Activated CD4-positive, alpha-beta T cell treated with anti-CD3 and anti-CD28 coated beads, Interleukin-2, amount 10 ng/mL, durations not matched to agents 7 days and 5 days (primary cell): ENCODE results near the gene ANO3. TPM values are rescaled to one million over a fixed set of nuclear protein-coding genes. Genes with fewer than 3 reads are reported as not detected.

Experiments used
- CTCF ChIA-PET: fragments of 350-600 bp; sonication (Branson Sonifier 250); formaldehyde crosslinking; loops from one replicate; lab custom pipeline; 2021; ENCODE audit warnings: antibody characterized with exemption; lab: Charles Lee
- POLR2A ChIA-PET: fragments of 350-600 bp; sonication (Branson Sonifier 250); formaldehyde crosslinking; loops from one replicate; lab custom pipeline; 2021; ENCODE audit warnings: antibody characterized with exemption; lab: Charles Lee
- DNase-seq: peaks from one replicate; pipeline ENCODE4 v3.0.0-alpha.2; 2020
- H3K27ac Mint-ChIP-seq: one replicate; pipeline ENCODE4 v1.8.0; 2021; ENCODE audit warnings: mild to moderate bottlenecking, moderate library complexity, mixed read lengths
- H3K27me3 Mint-ChIP-seq: one replicate; pipeline ENCODE4 v1.8.0; 2021; ENCODE audit warnings: mixed read lengths
- H3K36me3 Mint-ChIP-seq: one replicate; pipeline ENCODE4 v1.8.0; 2021; ENCODE audit warnings: low read depth, mixed read lengths
- H3K4me1 Mint-ChIP-seq: one replicate; pipeline ENCODE4 v1.8.0; 2021; ENCODE audit warnings: mixed read lengths
- H3K4me3 Mint-ChIP-seq: one replicate; pipeline ENCODE4 v1.8.0; 2021; ENCODE audit warnings: mild to moderate bottlenecking, moderate library complexity, mixed read lengths
- H3K9me3 Mint-ChIP-seq: one replicate; pipeline ENCODE4 v1.8.0; 2021; ENCODE audit warnings: mixed read lengths
- total RNA-seq, 2 experiments: library from RNA; stranded (reverse); gene quantifications; one replicate each; pipeline ENCODE4 v1.2.3, GENCODE V29; 2021

Gene ANO3
- total RNA-seq, 2 experiments from 2014 or later = not detected

DNA sequence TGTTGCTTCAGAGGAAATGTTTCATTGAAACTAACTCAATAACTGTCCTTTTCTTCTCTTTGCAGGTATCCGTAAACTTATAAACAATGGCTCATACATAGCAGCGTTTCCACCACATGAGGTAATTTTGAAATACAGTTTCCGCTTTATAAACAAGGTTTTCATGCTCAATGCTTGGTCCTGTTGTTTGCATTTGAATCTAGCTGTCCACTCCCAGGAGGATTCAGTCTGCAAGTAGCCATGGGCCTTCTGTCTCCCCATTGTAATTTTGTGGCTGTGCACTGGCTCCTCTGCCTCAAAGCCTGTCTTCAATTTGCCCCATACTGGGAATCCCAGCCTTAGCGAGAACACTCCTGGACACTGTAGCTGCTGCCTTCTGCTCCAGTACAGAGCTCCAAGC, 205.4 kb downstream of the ANO3 start:
- H3K27me3 Mint-ChIP-seq = no peaks in the 10 kb centered on the region
- ChIA-PET CTCF (no interaction called here), POLR2A (no interaction called here)
- no peak for DNase-seq
- no peaks in the 10 kb centered on the region for H3K36me3 Mint-ChIP-seq
- no peak overlapping the region for H3K27ac Mint-ChIP-seq
- H3K9me3 Mint-ChIP-seq = peaks cover 3% of the 10 kb centered on the region
- no peaks in the 10 kb centered on the region for H3K4me1 Mint-ChIP-seq
- H3K4me3 Mint-ChIP-seq = no peak overlapping the region

DNA sequence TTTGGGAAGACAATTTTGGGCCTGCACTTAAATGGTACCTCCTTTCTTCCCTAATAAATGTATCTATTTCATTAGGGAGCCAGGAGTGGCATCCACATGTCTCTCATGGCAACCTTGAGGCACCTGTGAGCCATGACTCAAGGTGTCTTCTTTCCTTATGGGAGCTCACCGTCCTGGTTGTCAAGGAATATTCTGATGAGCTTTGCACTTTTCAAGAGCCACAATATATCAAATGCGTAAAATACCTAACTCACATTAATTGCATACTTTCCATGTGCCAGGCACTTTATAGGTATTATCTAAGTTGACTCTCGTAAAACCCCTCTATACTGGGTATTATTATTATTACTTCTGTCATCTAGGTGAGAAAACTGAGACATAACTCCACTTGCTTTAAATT, 207.6 kb downstream of the ANO3 start:
- no peak for DNase-seq
- Mint-ChIP-seq H3K4me1 (no peaks in the 10 kb centered on the region), H3K27me3 (no peaks in the 10 kb centered on the region), H3K27ac (no peak overlapping the region), H3K4me3 (no peak overlapping the region), H3K36me3 (no peaks in the 10 kb centered on the region), H3K9me3 (peaks cover 3% of the 10 kb centered on the region)
- ChIA-PET CTCF (no interaction called here), POLR2A (no interaction called here)

DNA sequence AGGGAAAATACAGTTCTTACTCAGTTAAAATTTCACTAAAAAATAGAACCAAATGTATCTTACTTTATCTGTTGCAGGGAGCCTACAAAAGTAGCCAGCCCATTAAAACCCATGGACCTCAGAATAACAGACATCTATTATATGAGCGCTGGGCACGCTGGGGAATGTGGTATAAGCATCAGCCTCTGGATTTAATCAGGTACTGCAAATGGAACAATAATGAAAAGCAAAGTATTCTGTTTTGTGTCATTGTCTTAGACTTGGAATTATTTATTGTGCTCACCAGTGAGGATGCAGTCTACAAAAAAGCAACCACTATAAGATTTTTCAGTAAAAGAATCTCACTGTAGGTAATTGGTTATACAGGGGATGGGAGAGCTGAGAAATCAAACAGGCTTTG, 209.9 kb downstream of the ANO3 start:
- ChIA-PET POLR2A (no interaction called here), CTCF (no interaction called here)
- no peak for DNase-seq

DNA sequence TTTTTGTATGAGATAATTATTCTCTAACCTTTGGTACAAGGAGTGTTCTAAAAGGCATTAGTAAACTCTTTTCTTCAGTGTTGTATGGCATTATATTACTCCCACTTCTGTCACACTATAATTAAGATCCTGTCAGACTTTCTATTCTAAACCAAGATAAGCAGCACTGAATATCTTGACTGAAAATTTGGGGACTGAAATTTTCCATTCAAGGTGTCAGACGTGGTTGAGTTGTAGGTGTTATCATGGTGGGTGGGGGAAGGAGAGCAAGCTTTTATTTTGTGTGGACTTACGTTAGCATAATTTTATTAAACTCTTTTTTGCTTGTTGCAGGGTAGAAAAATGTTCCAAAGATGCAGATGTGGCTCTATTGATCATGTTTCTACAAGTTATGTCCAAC, 217.2 kb downstream of the ANO3 start:
- ChIA-PET CTCF (no interaction called here), POLR2A (no interaction called here)
- Mint-ChIP-seq H3K9me3 (no peaks in the 10 kb centered on the region), H3K27me3 (no peaks in the 10 kb centered on the region), H3K36me3 (no peaks in the 10 kb centered on the region), H3K27ac (no peak overlapping the region), H3K4me3 (no peak overlapping the region), H3K4me1 (no peaks in the 10 kb centered on the region)
- DNase-seq = no peak

More for the DNA sequence above, 209.9 kb downstream of the ANO3 start:
- no peak overlapping the region for H3K4me3 Mint-ChIP-seq
- H3K4me1 Mint-ChIP-seq = no peaks in the 10 kb centered on the region
- H3K9me3 Mint-ChIP-seq = peaks cover 3% of the 10 kb centered on the region
- no peak overlapping the region for H3K27ac Mint-ChIP-seq
- no peaks in the 10 kb centered on the region for H3K27me3 Mint-ChIP-seq
- H3K36me3 Mint-ChIP-seq = no peaks in the 10 kb centered on the region

DNA sequence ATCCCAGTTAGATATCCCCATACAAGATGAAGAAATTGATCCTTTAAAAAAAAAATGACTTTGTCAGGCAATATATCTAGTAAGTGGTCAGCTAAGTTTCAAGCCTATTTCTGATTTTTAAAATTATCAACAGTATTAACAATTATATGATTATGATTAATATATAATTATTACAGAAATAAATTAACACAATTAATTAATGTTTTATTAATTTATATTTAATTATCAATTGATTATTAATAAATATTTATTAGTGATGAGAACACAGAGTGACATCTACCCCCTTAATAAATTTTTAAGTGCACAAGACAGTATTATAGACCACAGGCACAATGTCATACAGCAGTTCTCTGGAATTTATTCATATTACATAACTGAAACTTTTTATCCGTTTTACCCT, 218.1 kb downstream of the ANO3 start:
- H3K36me3 Mint-ChIP-seq = no peaks in the 10 kb centered on the region
- no peaks in the 10 kb centered on the region for H3K27me3 Mint-ChIP-seq
- no peaks in the 10 kb centered on the region for H3K4me1 Mint-ChIP-seq
- no peak for DNase-seq
- POLR2A ChIA-PET = no interaction called here
- CTCF ChIA-PET = no interaction called here
- H3K4me3 Mint-ChIP-seq = no peak overlapping the region
- no peaks in the 10 kb centered on the region for H3K9me3 Mint-ChIP-seq
- no peak overlapping the region for H3K27ac Mint-ChIP-seq

DNA sequence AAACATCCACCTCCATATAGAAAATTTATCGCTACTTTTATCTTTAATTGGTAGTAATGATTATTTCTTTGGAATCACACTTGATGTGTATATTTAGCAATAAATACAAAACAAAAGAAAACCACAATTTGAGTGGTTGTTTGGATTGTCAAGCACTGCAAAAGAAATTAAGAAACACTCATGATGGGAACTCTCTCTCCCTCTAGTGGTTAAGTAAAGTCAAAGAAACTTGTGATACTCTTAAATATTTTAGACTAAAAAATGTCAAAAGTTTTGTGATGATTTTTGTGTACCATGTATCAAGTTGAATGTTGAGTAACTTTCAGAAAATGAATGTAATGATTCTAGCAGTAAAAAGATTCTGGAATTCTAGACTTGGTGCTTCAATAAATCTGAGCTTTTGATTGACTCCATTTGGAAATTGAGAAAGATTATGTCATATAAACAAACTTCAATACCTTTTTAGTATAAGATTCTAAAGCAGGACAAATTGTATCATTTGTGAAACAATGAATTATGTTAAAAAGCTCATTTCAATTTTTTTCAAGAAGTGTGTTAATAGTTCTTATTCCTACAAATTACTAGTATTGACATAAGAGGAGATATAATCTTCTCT, 219.4 kb downstream of the ANO3 start:
- no peak overlapping the region for H3K4me3 Mint-ChIP-seq
- DNase-seq = no peak
- H3K9me3 Mint-ChIP-seq = no peaks in the 10 kb centered on the region
- H3K27ac Mint-ChIP-seq = no peak overlapping the region
- POLR2A ChIA-PET = no interaction called here
- H3K36me3 Mint-ChIP-seq = no peaks in the 10 kb centered on the region
- no peaks in the 10 kb centered on the region for H3K4me1 Mint-ChIP-seq
- CTCF ChIA-PET = no interaction called here
- H3K27me3 Mint-ChIP-seq = no peaks in the 10 kb centered on the region

DNA sequence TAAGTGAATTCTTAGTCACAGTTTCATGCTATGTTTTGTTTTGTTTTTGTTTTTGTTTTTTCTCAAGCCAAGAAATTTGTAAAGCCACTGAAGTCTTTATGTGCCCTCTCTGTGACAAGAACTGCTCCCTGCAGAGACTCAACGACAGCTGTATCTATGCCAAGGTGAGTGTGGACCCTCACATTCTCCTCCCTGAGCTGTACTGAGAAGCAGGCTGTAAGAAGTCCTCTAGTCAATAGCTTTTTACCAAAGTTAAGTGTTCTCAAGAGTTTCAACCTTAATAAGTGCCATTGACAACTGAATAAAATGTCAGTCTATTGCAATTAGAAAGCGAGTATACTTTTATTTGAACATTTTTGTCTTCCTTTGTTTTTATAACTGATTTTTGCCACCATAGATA, 221.3 kb downstream of the ANO3 start:
- ChIA-PET POLR2A (no interaction called here), CTCF (no interaction called here)
- H3K4me3 Mint-ChIP-seq = no peak overlapping the region
- H3K27me3 Mint-ChIP-seq = no peaks in the 10 kb centered on the region
- no peak overlapping the region for H3K27ac Mint-ChIP-seq
- H3K4me1 Mint-ChIP-seq = no peaks in the 10 kb centered on the region
- DNase-seq = no peak
- no peaks in the 10 kb centered on the region for H3K9me3 Mint-ChIP-seq
- no peaks in the 10 kb centered on the region for H3K36me3 Mint-ChIP-seq

DNA sequence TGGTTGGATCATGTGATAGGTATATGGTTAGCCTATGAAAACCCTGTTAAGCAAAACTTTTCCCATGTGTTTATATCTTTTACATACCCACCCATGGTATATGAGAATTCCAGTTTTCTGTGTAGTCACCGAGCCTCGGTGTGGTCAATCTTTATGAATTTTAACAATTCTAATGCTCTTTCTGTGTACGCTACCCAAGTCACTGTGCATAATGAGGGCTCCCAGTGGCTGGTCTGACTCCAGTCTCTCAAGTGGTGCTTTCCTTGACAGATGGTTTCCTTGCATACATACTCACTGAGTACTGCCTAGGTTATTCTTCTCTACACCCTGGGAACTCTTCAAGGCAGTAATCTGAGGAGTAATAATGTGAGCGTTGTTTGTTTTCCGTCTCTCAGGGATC, 222.5 kb downstream of the ANO3 start:
- ChIA-PET CTCF (no interaction called here), POLR2A (no interaction called here)
- Mint-ChIP-seq H3K27me3 (no peaks in the 10 kb centered on the region), H3K9me3 (no peaks in the 10 kb centered on the region), H3K4me1 (no peaks in the 10 kb centered on the region), H3K27ac (no peak overlapping the region), H3K4me3 (no peak overlapping the region), H3K36me3 (no peaks in the 10 kb centered on the region)
- no peak for DNase-seq

DNA sequence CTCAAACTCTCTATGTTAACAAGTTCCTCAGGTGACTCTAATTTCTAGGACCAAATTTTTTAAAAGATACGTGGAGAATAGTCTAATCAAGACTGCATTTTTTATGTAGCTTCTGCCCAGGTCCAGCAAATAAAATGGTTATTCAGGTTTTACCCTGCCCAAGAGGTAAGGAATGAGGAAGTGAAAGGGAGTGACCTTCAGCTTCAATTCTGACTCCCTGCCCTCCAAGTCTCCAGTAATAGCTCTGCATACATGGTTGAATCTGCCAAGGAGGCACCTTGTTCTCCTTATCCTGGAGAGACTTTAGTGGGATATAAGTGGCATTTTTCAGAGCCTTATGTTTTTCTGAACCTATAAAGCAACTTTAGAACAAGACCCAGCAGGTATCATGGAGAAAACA, 224.7 kb downstream of the ANO3 start:
- Mint-ChIP-seq H3K27me3 (no peaks in the 10 kb centered on the region), H3K4me1 (no peaks in the 10 kb centered on the region), H3K27ac (no peak overlapping the region), H3K9me3 (no peaks in the 10 kb centered on the region), H3K4me3 (no peak overlapping the region), H3K36me3 (no peaks in the 10 kb centered on the region)
- CTCF ChIA-PET = interaction anchor here (0.7 kb wide), 1 partner anchor 35 kb away, joined by 3 read pairs; no protein-coding TSS in a partner anchor
- DNase-seq = no peak
- POLR2A ChIA-PET = no interaction called here

DNA sequence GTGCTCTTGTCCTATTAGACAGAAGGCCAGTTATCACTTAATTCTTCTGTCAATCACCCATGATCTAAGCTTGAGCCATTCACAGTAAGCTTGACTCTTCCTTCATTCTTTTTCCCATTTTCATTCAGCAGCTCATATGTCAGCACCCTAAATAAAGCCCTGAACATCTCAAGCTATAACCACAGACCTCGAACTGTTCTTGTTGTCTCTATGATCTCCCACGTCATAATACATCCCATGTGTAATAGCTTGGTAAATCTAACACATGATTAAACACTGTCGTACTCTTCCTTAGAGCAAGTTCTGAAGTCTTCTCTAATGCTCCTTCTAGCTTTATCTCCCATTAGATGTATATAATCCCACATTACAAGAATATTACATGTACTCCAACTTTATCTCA, 225.7 kb downstream of the ANO3 start:
- no peak for DNase-seq
- Mint-ChIP-seq H3K9me3 (no peaks in the 10 kb centered on the region), H3K4me3 (no peak overlapping the region), H3K27ac (no peak overlapping the region), H3K36me3 (no peaks in the 10 kb centered on the region), H3K27me3 (no peaks in the 10 kb centered on the region), H3K4me1 (no peaks in the 10 kb centered on the region)
- ChIA-PET CTCF (no interaction called here), POLR2A (no interaction called here)

DNA sequence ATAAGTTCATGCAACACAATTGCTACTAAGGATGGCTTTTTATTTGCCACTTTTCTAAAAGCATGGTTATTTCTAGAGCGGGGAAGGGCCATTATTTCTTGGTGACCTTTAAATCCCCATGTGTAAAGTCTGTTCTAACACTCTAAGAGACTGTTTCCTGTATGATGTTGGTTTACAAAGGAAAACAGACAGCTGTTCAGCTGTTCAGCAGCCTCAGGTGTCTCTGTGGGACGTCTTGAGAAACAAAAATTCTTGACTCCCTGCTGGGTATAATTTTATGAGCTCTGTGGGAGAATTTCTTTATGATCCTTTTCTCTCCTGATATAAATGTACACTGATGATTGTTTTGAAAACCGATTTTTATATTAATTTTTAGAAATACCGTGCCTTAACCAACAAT, 226.3 kb downstream of the ANO3 start:
- Mint-ChIP-seq H3K4me3 (no peak overlapping the region), H3K9me3 (no peaks in the 10 kb centered on the region), H3K27ac (no peak overlapping the region), H3K36me3 (no peaks in the 10 kb centered on the region), H3K4me1 (no peaks in the 10 kb centered on the region), H3K27me3 (no peaks in the 10 kb centered on the region)
- DNase-seq = no peak
- ChIA-PET CTCF (no interaction called here), POLR2A (no interaction called here)

DNA sequence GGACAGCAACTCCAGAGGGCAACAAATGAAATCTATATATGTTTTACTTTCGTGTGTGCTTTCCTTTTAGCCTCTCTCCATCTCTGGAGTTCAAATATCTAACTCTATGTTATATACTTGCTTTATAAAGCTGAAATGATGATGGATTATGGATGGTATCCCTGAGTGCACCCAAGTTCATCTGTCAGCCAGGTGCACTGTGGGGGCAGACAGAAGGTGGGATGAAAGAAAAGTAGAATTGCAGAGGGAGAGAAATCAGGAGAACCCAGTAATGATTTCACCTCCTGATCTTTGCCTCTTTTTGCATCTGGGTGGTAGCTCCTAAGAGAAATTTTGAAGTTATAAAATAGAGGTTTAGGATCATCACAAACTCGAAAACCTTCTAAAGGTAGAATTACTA, 237.7 kb downstream of the ANO3 start:
- Mint-ChIP-seq H3K36me3 (no peaks in the 10 kb centered on the region), H3K9me3 (no peaks in the 10 kb centered on the region), H3K27ac (no peak overlapping the region), H3K4me1 (no peaks in the 10 kb centered on the region), H3K4me3 (no peak overlapping the region), H3K27me3 (no peaks in the 10 kb centered on the region)
- CTCF ChIA-PET = no interaction called here
- no peak for DNase-seq
- POLR2A ChIA-PET = no interaction called here

DNA sequence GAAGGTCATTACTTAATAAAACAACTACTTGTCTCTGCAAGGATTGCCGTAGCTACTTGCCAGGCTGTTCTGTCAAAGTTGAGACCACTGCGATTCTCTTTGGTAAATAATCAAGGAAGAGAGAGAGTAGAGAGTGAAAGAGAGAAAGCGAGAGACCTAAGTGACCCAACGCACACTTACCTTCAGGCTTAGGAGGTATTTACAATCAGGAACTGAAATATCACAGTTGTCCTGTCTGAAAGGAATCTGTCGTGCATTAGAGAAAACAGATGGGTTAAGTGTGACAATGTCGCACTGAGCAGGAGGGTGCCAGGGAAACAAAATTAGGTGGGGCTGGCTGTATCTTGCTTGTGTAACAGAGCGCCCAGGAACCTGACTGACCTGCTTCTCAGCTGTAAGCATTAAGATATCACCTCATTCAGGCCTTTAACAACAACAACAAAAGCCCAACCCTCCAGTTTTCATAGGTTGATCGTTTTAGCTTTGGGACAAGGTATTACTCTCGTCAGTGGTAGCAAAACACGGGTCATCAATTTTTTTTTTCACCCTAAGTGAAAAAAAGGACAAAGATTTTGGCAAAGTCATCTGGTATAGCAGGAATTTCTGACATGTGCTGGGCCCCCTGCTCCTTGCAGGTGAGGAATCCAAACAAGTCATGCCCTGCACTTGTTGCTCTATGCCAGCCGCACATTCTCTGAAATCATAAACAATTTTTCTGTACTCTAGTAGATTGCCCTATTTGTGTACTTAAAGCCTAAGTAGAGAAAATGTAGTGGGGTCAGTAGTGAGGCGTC, 240.1 kb downstream of the ANO3 start, which contains the start of gene MUC15:
Gene MUC15, minus strand, starts transcription at position 403 of the 794 bp plus-strand sequence. CDS start 5,169 bp downstream, outside the sequence.
- H3K27me3 Mint-ChIP-seq = no peaks in the 10 kb centered on the region

More for the DNA sequence above, 240.1 kb downstream of the ANO3 start, which contains the start of gene MUC15:
- Mint-ChIP-seq H3K27ac (no peak within 1 kb of the TSS), H3K4me1 (no peaks in the 10 kb centered on the region), H3K4me3 (no peak within 1 kb of the TSS), H3K9me3 (no peaks in the 10 kb centered on the region), H3K36me3 (no peaks in the 10 kb centered on the region)
- CTCF ChIA-PET = no interaction called here
- DNase-seq = no peak
- POLR2A ChIA-PET = no interaction called here
